ENCODE results near the gene WDR4. TPM values are rescaled to one million over a fixed set of nuclear protein-coding genes. Genes with fewer than 3 reads are reported as not detected.
"Not testable (repeated sequence)": the region's sequence is repeated elsewhere in the genome, so short reads cannot be mapped to it uniquely, and the experiment has no call there.

WDR4 gene
- total RNA-seq, 1 donor from 2014 or later = 65.6 TPM

DNA sequence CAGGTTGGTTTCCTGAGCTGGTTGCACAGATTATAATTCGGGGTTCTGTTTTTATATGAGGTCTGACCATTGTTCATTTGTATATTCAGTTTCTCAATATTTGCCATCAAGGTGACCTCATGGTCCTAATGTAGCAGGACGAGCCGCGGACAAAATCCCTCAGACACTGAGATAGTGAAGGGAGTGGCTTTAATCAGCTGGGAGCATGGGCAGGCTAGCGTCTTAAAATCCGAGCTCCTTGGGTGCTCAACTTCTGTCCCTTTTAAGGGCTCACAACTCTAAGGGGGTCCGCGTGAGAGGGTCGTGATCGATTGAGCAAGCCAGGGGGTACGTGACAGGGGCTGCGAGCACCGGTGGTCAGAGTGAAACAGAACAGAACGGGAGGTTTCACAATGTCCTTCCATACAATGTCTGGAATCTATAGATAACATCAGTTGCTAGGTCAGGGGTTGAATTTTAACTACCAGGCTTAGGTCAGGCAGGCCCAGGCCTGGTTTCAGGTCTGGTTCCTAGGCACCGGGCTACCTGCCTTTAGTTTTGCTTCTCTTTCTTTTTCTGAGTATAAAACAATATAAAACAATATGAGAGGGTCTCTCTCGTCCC is 71.9 kb downstream of the WDR4 start:
- H3K4me1 Mint-ChIP-seq (ENCODE audit: low read depth); H3K4me3 Mint-ChIP-seq (ENCODE audit: low read depth); DNase-seq (ENCODE audit: low spot score); H3K36me3 Mint-ChIP-seq (ENCODE audit: low read depth); H3K27ac Mint-ChIP-seq; H3K9me3 Mint-ChIP-seq; intact Hi-C loops (cut with micrococcal nuclease): not testable (repeated sequence)
- peaks cover 18% of the 10 kb centered on the region for H3K27me3 Mint-ChIP-seq (ENCODE audit: low read depth)

- no peaks in the 10 kb centered on the region for H3K4me1 Mint-ChIP-seq (ENCODE audit: low read depth)
- no peak overlapping the region for H3K27ac Mint-ChIP-seq
- DNase-seq (ENCODE audit: low spot score) = no peak
- no peaks in the 10 kb centered on the region for H3K36me3 Mint-ChIP-seq (ENCODE audit: low read depth)
- H3K27me3 Mint-ChIP-seq (ENCODE audit: low read depth) = peaks cover 16% of the 10 kb centered on the region
- no peaks in the 10 kb centered on the region for H3K9me3 Mint-ChIP-seq
- intact Hi-C loops (cut with micrococcal nuclease) = no loop called here
- no peak overlapping the region for H3K4me3 Mint-ChIP-seq (ENCODE audit: low read depth)
Measured at GRCh38 chr21:42806509-42807140, 72.7 kb downstream of the WDR4 start.

GRCh38 chr21:42801616-42802015 is 77.7 kb downstream of the WDR4 start:
- H3K4me1 Mint-ChIP-seq (ENCODE audit: low read depth); H3K36me3 Mint-ChIP-seq (ENCODE audit: low read depth); intact Hi-C loops (cut with micrococcal nuclease); DNase-seq (ENCODE audit: low spot score); H3K4me3 Mint-ChIP-seq (ENCODE audit: low read depth); H3K27ac Mint-ChIP-seq; H3K9me3 Mint-ChIP-seq: not testable (repeated sequence)
- H3K27me3 Mint-ChIP-seq (ENCODE audit: low read depth) = peaks cover 16% of the 10 kb centered on the region

- peaks cover 11% of the 10 kb centered on the region for H3K27me3 Mint-ChIP-seq (ENCODE audit: low read depth)
- intact Hi-C loops (cut with micrococcal nuclease) = no loop called here
- H3K36me3 Mint-ChIP-seq (ENCODE audit: low read depth) = no peaks in the 10 kb centered on the region
- DNase-seq (ENCODE audit: low spot score) = no peak
- no peak overlapping the region for H3K27ac Mint-ChIP-seq
- peaks cover 9% of the 10 kb centered on the region for H3K4me1 Mint-ChIP-seq (ENCODE audit: low read depth)
- H3K4me3 Mint-ChIP-seq (ENCODE audit: low read depth) = no peak overlapping the region
- no peaks in the 10 kb centered on the region for H3K9me3 Mint-ChIP-seq
Measured at GRCh38 chr21:42799948-42800347, 79.4 kb downstream of the WDR4 start.

DNA sequence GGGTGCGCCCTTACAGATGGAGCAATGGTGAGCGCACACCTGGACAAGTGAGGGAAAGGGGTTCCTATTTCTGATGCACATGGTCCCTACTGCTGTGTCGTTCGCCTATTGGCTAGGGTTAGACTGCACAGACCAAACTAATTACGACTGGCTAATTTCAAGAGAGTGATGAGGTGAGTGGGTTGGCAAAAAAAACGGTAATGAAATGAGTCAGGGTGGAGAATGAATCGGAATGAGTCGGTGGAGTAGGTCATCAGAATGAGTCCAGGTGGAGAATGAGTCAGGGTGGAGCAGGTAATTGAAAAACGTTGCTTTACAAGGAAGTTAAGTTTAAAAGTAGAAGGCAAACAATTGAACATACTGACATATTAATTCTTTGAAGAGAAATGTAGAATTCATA is 79.8 kb downstream of the WDR4 start:
- no peak overlapping the region for H3K4me3 Mint-ChIP-seq (ENCODE audit: low read depth)
- DNase-seq (ENCODE audit: low spot score) = no peak
- intact Hi-C loops (cut with micrococcal nuclease) = no loop called here
- peaks cover 9% of the 10 kb centered on the region for H3K4me1 Mint-ChIP-seq (ENCODE audit: low read depth)
- H3K27me3 Mint-ChIP-seq (ENCODE audit: low read depth) = peaks cover 10% of the 10 kb centered on the region
- H3K9me3 Mint-ChIP-seq = no peaks in the 10 kb centered on the region
- no peaks in the 10 kb centered on the region for H3K36me3 Mint-ChIP-seq (ENCODE audit: low read depth)
- no peak overlapping the region for H3K27ac Mint-ChIP-seq

Other genes with a start within 250 kb of the WDR4 start
- 16.6 and 17.5 TPM in 2 replicates for gene PDE9A, start 225.9 kb downstream of the WDR4 start, total RNA-seq
- gene NDUFV3, start 13.8 kb upstream of the WDR4 start, total RNA-seq = 39.6 and 45.9 TPM in 2 replicates
- 0.21 and 0.30 TPM in 2 replicates for gene ERVH48-1, start 46.1 kb upstream of the WDR4 start, total RNA-seq
- gene PKNOX1, start 95.0 kb upstream of the WDR4 start, total RNA-seq = 25.6 and 26.9 TPM in 2 replicates
- gene CBS, start 196.3 kb upstream of the WDR4 start, total RNA-seq = 45.8 and 49.0 TPM in 2 replicates
- 8.7 and 11.6 TPM in 2 replicates for gene U2AF1, start 228.0 kb upstream of the WDR4 start, total RNA-seq

All from activated T-helper 2 cell treated with anti-CD3 and anti-CD28 coated beads, Interferon-gamma antibody, Interleukin-2, Interleukin-4, amounts not matched to agents 10 μg/mL and 5 μg/mL and 100 μg/mL, durations not matched to agents 14 hours and 24 hours and 36 hours (primary cell).